ENCODE data around the gene NAALADL2.

Gene NAALADL2

GRCh38 chr3:175486255-175486654, 627.1 kb downstream of the NAALADL2 start:
- no peaks in the 10 kb centered on the region for H3K4me1 ChIP-seq (ENCODE audit: control insufficient read depth, insufficient read depth, low read length)
- H3K36me3 ChIP-seq (ENCODE audit: control insufficient read depth, insufficient read depth, low read length) = no peaks in the 10 kb centered on the region
- H3K9me3 ChIP-seq (ENCODE audit: control insufficient read depth, low read length) = no peaks in the 10 kb centered on the region
- H3K4me3 ChIP-seq (ENCODE audit: insufficient read depth, low read depth, low read length) = no peak overlapping the region
- no peaks in the 10 kb centered on the region for H3K27me3 ChIP-seq (ENCODE audit: control insufficient read depth, insufficient read depth, low read length, poor library complexity, severe bottlenecking)
- H3K27ac ChIP-seq (ENCODE audit: insufficient read depth, low read depth, low read length, poor library complexity, severe bottlenecking) = no peak overlapping the region
- WGBS, 2 experiments = 91 to 94% methylated on average over 5 to 6 of the region's 6 CpGs

GRCh38 chr3:175489406-175489805, 630.3 kb downstream of the NAALADL2 start:
- Histone ChIP-seq H3K27ac (ENCODE audit: insufficient read depth, low read depth, low read length, poor library complexity, severe bottlenecking) (no peak overlapping the region), H3K27me3 (ENCODE audit: control insufficient read depth, insufficient read depth, low read length, poor library complexity, severe bottlenecking) (no peaks in the 10 kb centered on the region), H3K4me3 (ENCODE audit: insufficient read depth, low read depth, low read length) (no peak overlapping the region), H3K36me3 (ENCODE audit: control insufficient read depth, insufficient read depth, low read length) (no peaks in the 10 kb centered on the region), H3K4me1 (ENCODE audit: control insufficient read depth, insufficient read depth, low read length) (no peaks in the 10 kb centered on the region), H3K9me3 (ENCODE audit: control insufficient read depth, low read length) (no peaks in the 10 kb centered on the region)
- 100% methylated on average over 1 of the region's 1 CpG for WGBS, 2 experiments

- Histone ChIP-seq H3K4me3 (ENCODE audit: insufficient read depth, low read depth, low read length) (no peak overlapping the region), H3K4me1 (ENCODE audit: control insufficient read depth, insufficient read depth, low read length) (no peaks in the 10 kb centered on the region), H3K36me3 (ENCODE audit: control insufficient read depth, insufficient read depth, low read length) (no peaks in the 10 kb centered on the region), H3K27ac (ENCODE audit: insufficient read depth, low read depth, low read length, poor library complexity, severe bottlenecking) (no peak overlapping the region), H3K9me3 (ENCODE audit: control insufficient read depth, low read length) (no peaks in the 10 kb centered on the region), H3K27me3 (ENCODE audit: control insufficient read depth, insufficient read depth, low read length, poor library complexity, severe bottlenecking) (no peaks in the 10 kb centered on the region)
- 93 to 98% methylated on average over 4 of the region's 4 CpGs for WGBS, 2 experiments
Measured at GRCh38 chr3:175493301-175493700, 634.2 kb downstream of the NAALADL2 start.

GRCh38 chr3:175495331-175495730, 636.2 kb downstream of the NAALADL2 start:
- H3K27ac ChIP-seq (ENCODE audit: insufficient read depth, low read depth, low read length, poor library complexity, severe bottlenecking) = no peak overlapping the region
- H3K9me3 ChIP-seq (ENCODE audit: control insufficient read depth, low read length) = no peaks in the 10 kb centered on the region
- WGBS, 2 experiments = 85 to 86% methylated on average over 3 of the region's 3 CpGs
- H3K4me1 ChIP-seq (ENCODE audit: control insufficient read depth, insufficient read depth, low read length) = no peaks in the 10 kb centered on the region
- H3K27me3 ChIP-seq (ENCODE audit: control insufficient read depth, insufficient read depth, low read length, poor library complexity, severe bottlenecking) = no peaks in the 10 kb centered on the region
- H3K4me3 ChIP-seq (ENCODE audit: insufficient read depth, low read depth, low read length) = no peak overlapping the region
- no peaks in the 10 kb centered on the region for H3K36me3 ChIP-seq (ENCODE audit: control insufficient read depth, insufficient read depth, low read length)

- Histone ChIP-seq H3K9me3 (ENCODE audit: control insufficient read depth, low read length) (no peaks in the 10 kb centered on the region), H3K27me3 (ENCODE audit: control insufficient read depth, insufficient read depth, low read length, poor library complexity, severe bottlenecking) (no peaks in the 10 kb centered on the region), H3K36me3 (ENCODE audit: control insufficient read depth, insufficient read depth, low read length) (no peaks in the 10 kb centered on the region), H3K4me3 (ENCODE audit: insufficient read depth, low read depth, low read length) (no peak overlapping the region), H3K27ac (ENCODE audit: insufficient read depth, low read depth, low read length, poor library complexity, severe bottlenecking) (no peak overlapping the region), H3K4me1 (ENCODE audit: control insufficient read depth, insufficient read depth, low read length) (no peaks in the 10 kb centered on the region)
- WGBS, 2 experiments = 65 to 76% methylated on average over 3 of the region's 3 CpGs
Measured at GRCh38 chr3:175502155-175502554, 643.0 kb downstream of the NAALADL2 start.

GRCh38 chr3:175511219-175511785, 652.2 kb downstream of the NAALADL2 start:
- H3K4me1 ChIP-seq (ENCODE audit: control insufficient read depth, insufficient read depth, low read length) = peaks cover 5% of the 10 kb centered on the region
- H3K9me3 ChIP-seq (ENCODE audit: control insufficient read depth, low read length) = no peaks in the 10 kb centered on the region
- no peak overlapping the region for H3K4me3 ChIP-seq (ENCODE audit: insufficient read depth, low read depth, low read length)
- no peak overlapping the region for H3K27ac ChIP-seq (ENCODE audit: insufficient read depth, low read depth, low read length, poor library complexity, severe bottlenecking)
- H3K36me3 ChIP-seq (ENCODE audit: control insufficient read depth, insufficient read depth, low read length) = no peaks in the 10 kb centered on the region
- H3K27me3 ChIP-seq (ENCODE audit: control insufficient read depth, insufficient read depth, low read length, poor library complexity, severe bottlenecking) = no peaks in the 10 kb centered on the region
- 90 to 95% methylated on average over 3 of the region's 3 CpGs for WGBS, 2 experiments

- Histone ChIP-seq H3K27ac (ENCODE audit: insufficient read depth, low read depth, low read length, poor library complexity, severe bottlenecking) (peak overlapping the region; percentile 37), H3K4me1 (ENCODE audit: control insufficient read depth, insufficient read depth, low read length) (peaks cover 5% of the 10 kb centered on the region), H3K4me3 (ENCODE audit: insufficient read depth, low read depth, low read length) (no peak overlapping the region), H3K36me3 (ENCODE audit: control insufficient read depth, insufficient read depth, low read length) (no peaks in the 10 kb centered on the region), H3K9me3 (ENCODE audit: control insufficient read depth, low read length) (no peaks in the 10 kb centered on the region), H3K27me3 (ENCODE audit: control insufficient read depth, insufficient read depth, low read length, poor library complexity, severe bottlenecking) (no peaks in the 10 kb centered on the region)
- WGBS, 2 experiments = 14 to 18% methylated on average over 2 of the region's 2 CpGs
Measured at GRCh38 chr3:175512700-175513099, 653.6 kb downstream of the NAALADL2 start.

GRCh38 chr3:175518459-175518858, 659.3 kb downstream of the NAALADL2 start:
- no peaks in the 10 kb centered on the region for H3K4me1 ChIP-seq (ENCODE audit: control insufficient read depth, insufficient read depth, low read length)
- H3K9me3 ChIP-seq (ENCODE audit: control insufficient read depth, low read length) = no peaks in the 10 kb centered on the region
- no peak overlapping the region for H3K4me3 ChIP-seq (ENCODE audit: insufficient read depth, low read depth, low read length)
- no peaks in the 10 kb centered on the region for H3K27me3 ChIP-seq (ENCODE audit: control insufficient read depth, insufficient read depth, low read length, poor library complexity, severe bottlenecking)
- WGBS, 2 experiments = 86 to 95% methylated on average over 2 of the region's 3 CpGs
- H3K27ac ChIP-seq (ENCODE audit: insufficient read depth, low read depth, low read length, poor library complexity, severe bottlenecking) = no peak overlapping the region
- no peaks in the 10 kb centered on the region for H3K36me3 ChIP-seq (ENCODE audit: control insufficient read depth, insufficient read depth, low read length)

- WGBS, 2 experiments = 88 to 98% methylated on average over 3 of the region's 3 CpGs
- no peak overlapping the region for H3K27ac ChIP-seq (ENCODE audit: insufficient read depth, low read depth, low read length, poor library complexity, severe bottlenecking)
- no peaks in the 10 kb centered on the region for H3K36me3 ChIP-seq (ENCODE audit: control insufficient read depth, insufficient read depth, low read length)
- no peak overlapping the region for H3K4me3 ChIP-seq (ENCODE audit: insufficient read depth, low read depth, low read length)
- peaks cover 2% of the 10 kb centered on the region for H3K4me1 ChIP-seq (ENCODE audit: control insufficient read depth, insufficient read depth, low read length)
- no peaks in the 10 kb centered on the region for H3K9me3 ChIP-seq (ENCODE audit: control insufficient read depth, low read length)
- no peaks in the 10 kb centered on the region for H3K27me3 ChIP-seq (ENCODE audit: control insufficient read depth, insufficient read depth, low read length, poor library complexity, severe bottlenecking)
Measured at GRCh38 chr3:175521406-175521805, 662.3 kb downstream of the NAALADL2 start.

- no peaks in the 10 kb centered on the region for H3K9me3 ChIP-seq (ENCODE audit: control insufficient read depth, low read length)
- WGBS, 2 experiments = 84 to 91% methylated on average over 2 of the region's 2 CpGs
- H3K27ac ChIP-seq (ENCODE audit: insufficient read depth, low read depth, low read length, poor library complexity, severe bottlenecking) = no peak overlapping the region
- H3K36me3 ChIP-seq (ENCODE audit: control insufficient read depth, insufficient read depth, low read length) = no peaks in the 10 kb centered on the region
- H3K27me3 ChIP-seq (ENCODE audit: control insufficient read depth, insufficient read depth, low read length, poor library complexity, severe bottlenecking) = no peaks in the 10 kb centered on the region
- H3K4me1 ChIP-seq (ENCODE audit: control insufficient read depth, insufficient read depth, low read length) = peaks cover 9% of the 10 kb centered on the region
- no peak overlapping the region for H3K4me3 ChIP-seq (ENCODE audit: insufficient read depth, low read depth, low read length)
Measured at GRCh38 chr3:175526191-175526590, 667.1 kb downstream of the NAALADL2 start.
